Activated CD4-positive, alpha-beta T cell treated with anti-CD3 and anti-CD28 coated beads, Interleukin-2, amount 10 ng/mL, durations not matched to agents 24 days and 14 days (primary cell): ENCODE measurements around the gene ZNF512B. TPM values are rescaled to one million over a fixed set of nuclear protein-coding genes. Genes with fewer than 3 reads are reported as not detected.

Experiments
- DNase-seq: peaks from one replicate; pipeline ENCODE4 v3.0.0; 2022
- H3K27ac Mint-ChIP-seq: one replicate; pipeline ENCODE4 v1.8.0; 2022; ENCODE audit warnings: mild to moderate bottlenecking, mixed read lengths
- H3K27me3 Mint-ChIP-seq: one replicate; pipeline ENCODE4 v1.8.0; 2022; ENCODE audit warnings: mixed read lengths
- H3K36me3 Mint-ChIP-seq: one replicate; pipeline ENCODE4 v1.8.0; 2022; ENCODE audit warnings: low read depth, mild to moderate bottlenecking, mixed read lengths
- H3K4me1 Mint-ChIP-seq: one replicate; pipeline ENCODE4 v1.8.0; 2021; ENCODE audit warnings: mixed read lengths
- H3K4me3 Mint-ChIP-seq: one replicate; pipeline ENCODE4 v1.8.0; 2022; ENCODE audit warnings: mild to moderate bottlenecking, moderate library complexity, mixed read lengths
- H3K9me3 Mint-ChIP-seq: one replicate; pipeline ENCODE4 v1.8.0; 2021; ENCODE audit warnings: mixed read lengths
- intact Hi-C: fragments of 100-400 bp; cut with micrococcal nuclease; formaldehyde crosslinking; loops from one replicate; pipeline ENCODE4 v1.15.1; 2023
- total RNA-seq: library from RNA; stranded (reverse); gene quantifications from 2 replicates; pipeline ENCODE4 v1.2.3, GENCODE V29; 2022

The ZNF512B gene
- total RNA-seq, 1 donor from 2014 or later, result 26.0 TPM

- H3K27ac Mint-ChIP-seq, result peak overlapping the region; percentile 65
- no peaks in the 10 kb centered on the region for H3K27me3 Mint-ChIP-seq
- H3K4me3 Mint-ChIP-seq, result peak overlapping the region; percentile 85
- intact Hi-C loops, result loop anchor here (5.0 kb wide), 4 partner anchors 58 to 1018 kb away; partner anchors contain the start of genes ARFGAP1, ARFRP1, DNAJC5 and GID8
- H3K9me3 Mint-ChIP-seq, result no peaks in the 10 kb centered on the region
- H3K4me1 Mint-ChIP-seq, result peaks cover 28% of the 10 kb centered on the region
- peak; percentile 87 for DNase-seq
- peaks cover 11% of the 10 kb centered on the region for H3K36me3 Mint-ChIP-seq
These were observed 14.4 kb downstream of the ZNF512B start for GRCh38 chr20:63955281-63955826.

- Mint-ChIP-seq H3K36me3 (peaks cover 5% of the 10 kb centered on the region), H3K9me3 (no peaks in the 10 kb centered on the region), H3K27me3 (no peaks in the 10 kb centered on the region), H3K4me3 (peak overlapping the region; percentile 85), H3K27ac (peak overlapping the region; percentile 60), H3K4me1 (peaks cover 35% of the 10 kb centered on the region)
- intact Hi-C loops, result no loop called here
- no peak for DNase-seq
These were observed 15.8 kb downstream of the ZNF512B start for GRCh38 chr20:63953764-63954429.

GRCh38 chr20:63952769-63953168 is 17.0 kb downstream of the ZNF512B start:
- H3K4me1 Mint-ChIP-seq, result peaks cover 39% of the 10 kb centered on the region
- H3K4me3 Mint-ChIP-seq, result no peak overlapping the region
- peaks cover 8% of the 10 kb centered on the region for H3K36me3 Mint-ChIP-seq
- H3K9me3 Mint-ChIP-seq, result no peaks in the 10 kb centered on the region
- no peak for DNase-seq
- no peaks in the 10 kb centered on the region for H3K27me3 Mint-ChIP-seq
- H3K27ac Mint-ChIP-seq, result no peak overlapping the region
- intact Hi-C loops, result no loop called here

GRCh38 chr20:63952210-63952535 is 17.6 kb downstream of the ZNF512B start:
- H3K4me3 Mint-ChIP-seq, result no peak overlapping the region
- no peak overlapping the region for H3K27ac Mint-ChIP-seq
- peaks cover 9% of the 10 kb centered on the region for H3K36me3 Mint-ChIP-seq
- peaks cover 41% of the 10 kb centered on the region for H3K4me1 Mint-ChIP-seq
- intact Hi-C loops, result no loop called here
- H3K9me3 Mint-ChIP-seq, result no peaks in the 10 kb centered on the region
- DNase-seq, result no peak
- no peaks in the 10 kb centered on the region for H3K27me3 Mint-ChIP-seq

DNA sequence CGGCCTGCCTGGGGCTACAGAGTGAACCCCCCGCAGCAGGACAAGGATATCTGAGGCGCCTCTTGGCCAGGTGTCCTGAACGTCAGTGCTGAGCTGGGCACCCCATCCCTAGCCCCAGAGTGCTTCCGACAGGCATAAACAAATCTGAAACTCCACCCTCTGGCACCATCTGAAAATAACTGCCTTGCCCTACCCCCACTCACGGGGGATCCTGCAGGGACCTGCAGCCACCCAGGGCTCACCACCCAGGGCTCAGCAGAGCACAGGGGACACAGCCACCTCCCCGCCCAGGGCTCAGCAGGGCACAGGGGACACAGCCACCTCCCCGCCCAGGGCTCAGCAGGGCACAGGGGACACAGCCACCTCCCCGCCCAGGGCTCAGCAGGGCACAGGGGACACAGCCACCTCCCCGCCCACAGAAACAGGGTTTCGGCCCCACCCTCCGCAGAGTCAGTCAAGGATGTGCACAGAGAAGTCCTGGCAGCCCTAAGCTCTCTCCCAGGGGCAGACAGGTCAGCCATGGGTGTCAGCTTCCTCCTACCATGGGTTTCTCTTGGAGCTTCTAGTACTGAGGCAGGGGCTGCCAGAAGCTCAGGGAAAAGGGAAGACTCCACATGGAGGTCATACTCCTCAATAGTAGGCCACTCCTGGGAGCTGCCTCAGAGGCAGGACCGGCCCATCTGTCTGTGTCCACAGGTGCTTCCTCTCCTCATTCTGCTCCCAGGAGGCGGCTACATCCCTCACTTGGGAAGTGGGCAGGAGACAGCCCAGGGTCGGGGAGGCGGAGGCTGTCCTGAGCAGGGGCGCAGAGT is 18.1 kb downstream of the ZNF512B start:
- H3K27ac Mint-ChIP-seq, result no peak overlapping the region
- intact Hi-C loops, result no loop called here
- DNase-seq, result no peak
- H3K4me1 Mint-ChIP-seq, result peaks cover 42% of the 10 kb centered on the region
- H3K4me3 Mint-ChIP-seq, result no peak overlapping the region
- peaks cover 12% of the 10 kb centered on the region for H3K36me3 Mint-ChIP-seq
- H3K27me3 Mint-ChIP-seq, result no peaks in the 10 kb centered on the region
- no peaks in the 10 kb centered on the region for H3K9me3 Mint-ChIP-seq

DNA sequence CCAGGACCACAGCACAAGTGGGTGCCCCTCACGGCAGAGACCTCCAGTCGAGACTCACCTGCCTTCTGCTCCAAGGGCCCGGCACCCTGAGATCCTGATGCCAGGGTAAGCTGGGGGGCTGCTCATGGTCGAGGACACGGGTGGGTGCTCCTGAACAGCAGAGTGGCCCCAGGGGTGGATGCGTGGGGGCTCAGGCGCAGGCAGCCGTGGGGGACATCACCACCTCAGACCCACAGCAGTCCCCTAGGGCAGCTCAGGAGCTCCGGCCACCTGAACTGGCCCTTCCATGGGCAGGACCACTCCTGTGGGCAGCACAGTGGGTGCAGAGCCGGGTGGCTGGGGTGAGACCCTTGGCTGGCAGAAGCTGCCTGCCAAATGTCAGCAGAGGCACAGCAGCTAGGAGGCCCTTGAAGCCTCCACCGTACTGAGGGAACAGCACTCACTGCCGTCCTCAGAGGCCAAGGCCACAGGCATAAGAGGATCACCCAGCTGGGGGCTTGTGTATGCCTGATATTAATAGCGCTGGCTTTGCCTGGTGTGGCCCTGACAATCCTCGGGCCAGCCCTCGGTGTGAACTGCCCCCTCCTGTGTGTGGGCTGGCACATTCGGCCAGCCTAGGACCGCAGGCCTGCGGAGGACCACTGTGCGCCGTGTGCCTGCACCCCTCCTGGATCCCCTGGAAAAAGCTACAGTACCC is 18.9 kb downstream of the ZNF512B start:
- H3K9me3 Mint-ChIP-seq, result no peaks in the 10 kb centered on the region

GRCh38 chr20:63947638-63948456 is 21.9 kb downstream of the ZNF512B start:
- peak; percentile 81 for DNase-seq
- Mint-ChIP-seq H3K4me1 (peaks cover 27% of the 10 kb centered on the region), H3K27ac (peak overlapping the region; percentile 77), H3K4me3 (peak overlapping the region; percentile 70), H3K27me3 (no peaks in the 10 kb centered on the region), H3K9me3 (no peaks in the 10 kb centered on the region), H3K36me3 (peaks cover 15% of the 10 kb centered on the region)
- intact Hi-C loops, result no loop called here

More for the DNA sequence above, 18.9 kb downstream of the ZNF512B start:
- no peak overlapping the region for H3K4me3 Mint-ChIP-seq
- no peak for DNase-seq
- H3K27me3 Mint-ChIP-seq, result no peaks in the 10 kb centered on the region
- H3K36me3 Mint-ChIP-seq, result peaks cover 12% of the 10 kb centered on the region
- no peak overlapping the region for H3K27ac Mint-ChIP-seq
- H3K4me1 Mint-ChIP-seq, result peaks cover 42% of the 10 kb centered on the region
- intact Hi-C loops, result no loop called here

GRCh38 chr20:63946986-63947637 is 22.6 kb downstream of the ZNF512B start:
- no peaks in the 10 kb centered on the region for H3K9me3 Mint-ChIP-seq
- H3K4me3 Mint-ChIP-seq, result peak overlapping the region; percentile 49
- H3K27me3 Mint-ChIP-seq, result no peaks in the 10 kb centered on the region
- peaks cover 18% of the 10 kb centered on the region for H3K36me3 Mint-ChIP-seq
- no peak for DNase-seq
- peak overlapping the region; percentile 16 for H3K27ac Mint-ChIP-seq
- H3K4me1 Mint-ChIP-seq, result peaks cover 31% of the 10 kb centered on the region
- intact Hi-C loops, result no loop called here

DNA sequence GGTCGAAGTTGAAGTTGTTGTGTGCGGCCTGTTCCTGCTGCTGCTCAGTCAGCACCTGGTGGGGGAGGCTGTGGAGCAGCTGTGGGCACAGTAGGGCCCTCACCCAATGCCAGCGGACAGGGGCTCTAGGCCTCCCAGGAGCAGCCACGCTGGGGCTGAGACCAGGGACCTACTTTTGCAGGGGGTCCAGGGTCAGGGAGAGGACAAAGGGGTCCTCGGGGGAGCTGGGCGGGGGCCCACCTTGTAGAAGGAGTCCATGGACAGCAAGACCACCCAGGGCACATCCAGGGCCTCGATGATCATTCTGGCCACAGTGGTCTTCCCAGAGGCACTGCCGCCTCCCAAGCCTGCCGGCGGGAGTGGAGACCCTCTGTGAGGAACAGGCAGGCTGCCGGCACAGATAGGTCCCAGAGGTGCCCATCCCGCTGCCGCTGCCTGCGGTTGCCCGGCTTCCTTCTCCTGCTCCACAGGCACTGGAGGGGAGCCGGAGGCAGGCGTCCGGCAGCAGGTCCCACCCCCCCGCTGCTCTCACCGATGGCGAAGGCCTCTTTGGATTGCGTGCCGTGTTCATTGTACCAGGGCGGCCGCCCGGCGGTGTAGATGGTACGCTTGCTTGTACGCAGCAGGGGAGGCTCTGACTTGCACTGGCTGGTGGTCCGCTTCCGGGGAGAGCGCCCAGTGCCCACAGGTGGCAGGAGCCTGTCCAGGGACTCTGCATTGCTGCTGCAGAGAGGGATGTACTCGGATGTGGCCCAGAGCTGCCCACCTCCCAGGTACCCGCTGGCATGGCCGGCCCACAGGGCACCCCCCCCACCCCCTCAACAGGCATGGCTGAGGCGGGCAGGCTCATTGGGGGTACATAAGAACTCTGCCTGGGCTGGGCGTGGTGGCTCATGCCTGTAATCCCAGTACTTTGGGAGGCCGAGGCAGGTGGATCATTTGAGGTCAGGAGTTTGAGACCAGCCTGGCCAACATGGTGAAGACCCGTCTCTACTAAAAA is 23.5 kb downstream of the ZNF512B start:
- peaks cover 34% of the 10 kb centered on the region for H3K4me1 Mint-ChIP-seq
- H3K4me3 Mint-ChIP-seq, result no peak overlapping the region
- no peak for DNase-seq
- peaks cover 18% of the 10 kb centered on the region for H3K36me3 Mint-ChIP-seq
- H3K27me3 Mint-ChIP-seq, result no peaks in the 10 kb centered on the region
- H3K27ac Mint-ChIP-seq, result no peak overlapping the region
- H3K9me3 Mint-ChIP-seq, result no peaks in the 10 kb centered on the region
- intact Hi-C loops, result no loop called here

DNA sequence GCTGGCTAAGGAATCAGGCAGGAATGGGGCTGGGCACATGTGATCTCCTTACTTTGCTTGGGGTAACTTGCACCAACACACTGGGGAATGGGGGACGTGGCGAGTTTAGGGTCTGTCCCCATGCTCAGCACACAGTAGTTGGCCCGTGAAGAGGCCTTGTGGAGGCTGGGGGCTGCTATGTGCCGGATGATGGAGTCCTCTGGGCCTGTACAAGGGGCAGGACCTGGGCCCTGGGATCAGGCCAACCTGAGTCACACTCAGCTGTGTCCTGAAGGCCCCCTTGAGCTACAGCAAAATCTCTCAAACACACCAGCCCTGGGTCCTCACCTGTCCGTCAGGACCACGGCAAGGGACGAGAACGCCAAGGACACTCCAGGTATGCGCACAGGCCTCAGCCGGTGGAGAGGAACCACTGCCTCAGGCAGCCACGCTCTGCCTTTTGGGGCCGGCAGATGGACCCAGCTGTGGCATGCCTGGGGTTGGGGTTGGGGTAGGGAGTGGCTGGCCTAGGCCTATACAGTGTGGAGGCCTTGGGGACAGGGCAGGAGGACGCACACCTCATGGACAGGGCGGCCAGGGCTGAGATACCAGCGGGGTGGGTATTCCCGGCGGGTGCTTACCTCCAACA is 24.6 kb downstream of the ZNF512B start:
- H3K36me3 Mint-ChIP-seq, result peaks cover 23% of the 10 kb centered on the region
- no peaks in the 10 kb centered on the region for H3K9me3 Mint-ChIP-seq
- intact Hi-C loops, result no loop called here
- H3K4me1 Mint-ChIP-seq, result peaks cover 36% of the 10 kb centered on the region
- DNase-seq, result no peak
- no peak overlapping the region for H3K27ac Mint-ChIP-seq
- no peaks in the 10 kb centered on the region for H3K27me3 Mint-ChIP-seq
- H3K4me3 Mint-ChIP-seq, result no peak overlapping the region

- no peaks in the 10 kb centered on the region for H3K27me3 Mint-ChIP-seq
- peaks cover 24% of the 10 kb centered on the region for H3K36me3 Mint-ChIP-seq
- H3K4me1 Mint-ChIP-seq, result peaks cover 32% of the 10 kb centered on the region
- no peak for DNase-seq
- H3K9me3 Mint-ChIP-seq, result no peaks in the 10 kb centered on the region
- H3K27ac Mint-ChIP-seq, result no peak overlapping the region
- no peak overlapping the region for H3K4me3 Mint-ChIP-seq
- intact Hi-C loops, result no loop called here
These were observed 25.4 kb downstream of the ZNF512B start for GRCh38 chr20:63944078-63944941.
